Upper lobe of left lung (tissue), 4 donors: ENCODE data around the gene GOLGA6L9.

Experiments
- CTCF ChIP-seq, 6 experiments: fragments of 450-650 bp in 4 of 6; fragments of 200-600 bp in 2 of 6; sonication (generic) in 2 of 6; IDR thresholded peaks; one replicate each; pipeline ENCODE4 v1.5.1; 2016 to 2019; ENCODE audit warnings: antibody characterized with exemption in 6 of 6
- POLR2A ChIP-seq, 4 donors: fragments of 450-650 bp; IDR thresholded peaks; one replicate each; pipeline ENCODE4 v1.5.1; 2016 to 2017; ENCODE audit warnings: antibody characterized with exemption in 4 of 4, mild to moderate bottlenecking in 2 of 4
- POLR2AphosphoS5 ChIP-seq, 2 donors: sonication (generic); formaldehyde crosslinking; IDR thresholded peaks; one replicate each; pipeline ENCODE4 v1.5.1; 2017; ENCODE audit warnings: antibody characterized with exemption in 2 of 2

DNA sequence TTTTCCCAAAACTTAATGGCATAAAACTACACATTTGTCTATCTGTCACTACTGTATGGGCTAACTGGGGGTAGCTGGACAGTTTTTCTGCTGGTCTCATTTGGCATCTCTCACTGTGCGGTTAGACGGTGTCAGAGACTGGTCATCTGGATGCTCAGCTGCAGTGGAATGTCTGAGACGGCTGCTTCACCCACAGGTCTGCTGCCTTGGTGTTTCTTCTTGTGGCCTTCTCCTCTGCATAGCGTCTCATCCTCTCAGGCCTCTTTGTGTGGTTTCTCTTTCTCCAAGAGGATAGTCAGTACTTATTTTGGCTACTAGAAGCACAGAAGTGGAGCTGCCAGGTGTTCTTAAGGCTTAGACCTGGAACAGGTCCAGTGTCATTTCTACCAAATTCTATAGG is 35.9 kb upstream of the GOLGA6L9 start:
- TF ChIP-seq CTCF (IDR thresholded peaks at IDR 0.05): no peak
- TF ChIP-seq POLR2A (IDR thresholded peaks at IDR 0.05): no peak
- TF ChIP-seq POLR2AphosphoS5 (IDR thresholded peaks at IDR 0.05): no peak
